Endothelial cell of umbilical vein (primary cell): Measurements from ENCODE around the gene C10orf67. TPM values are rescaled to one million over a fixed set of nuclear protein-coding genes. Genes with fewer than 3 reads are reported as not detected.

ENCODE experiments used
- BruUV-seq: library from RNA; stranded (reverse); fragments of 400-500 nt; replicated peaks from 2 replicates; lab custom pipeline; 2021; lab: Mats Ljungman, UMichigan
- CTCF ChIA-PET: fragments of 300-600, 350-600 bp; sonication (Branson Sonifier 250); formaldehyde crosslinking; loops from one replicate; lab custom pipeline; 2021; ENCODE audit warnings: antibody characterized with exemption, inconsistent platforms; lab: Charles Lee
- POLR2A ChIA-PET: fragments of 300-600, 350-600 bp; sonication (Branson Sonifier 250); formaldehyde crosslinking; loops from one replicate; lab custom pipeline; 2021; ENCODE audit warnings: antibody characterized with exemption, inconsistent platforms; lab: Charles Lee
- DNase-seq: peaks from one replicate; pipeline ENCODE4 v3.0.0-alpha.2; 2011; ENCODE audit warnings: low read depth, low spot score
- FAIRE-seq: peaks from 2 replicates; lab custom pipeline; 2011; peaks lifted over from hg19 to GRCh38; lab: Jason Lieb, UNC
- H2AFZ ChIP-seq: 2 replicates; pipeline ENCODE4 v1.6.0; 2012; ENCODE audit warnings: low read depth, low read length, control low read depth, inconsistent platforms
- H3K27ac ChIP-seq: 2 replicates; pipeline ENCODE4 v1.5.1; 2011; ENCODE audit warnings: low read depth, mild to moderate bottlenecking, control low read depth, low read length, moderate library complexity; ENCODE audit not compliant: insufficient read depth
- H3K27me3 ChIP-seq, 2 experiments: 2 replicates each; pipeline versions ENCODE4 v1.6.0 to v1.6.1; 2011; ENCODE audit warnings: low read length in 2 of 2, mixed read lengths in 1 of 2; ENCODE audit not compliant: control insufficient read depth in 2 of 2, insufficient read depth in 2 of 2
- H3K36me3 ChIP-seq, 2 experiments: 2 replicates in 1 of 2; 3 replicates in 1 of 2; pipeline ENCODE4 v1.5.1; 2011; ENCODE audit warnings: low read length in 2 of 2, mild to moderate bottlenecking in 1 of 2, moderate library complexity in 1 of 2; ENCODE audit not compliant: control insufficient read depth in 2 of 2, insufficient read depth in 2 of 2; ENCODE audit errors: extremely low read depth in 1 of 2
- H3K4me1 ChIP-seq: 3 replicates; pipeline ENCODE4 v1.5.1; 2011; ENCODE audit warnings: mild to moderate bottlenecking, low read length; ENCODE audit not compliant: control insufficient read depth, insufficient read depth; ENCODE audit errors: extremely low read depth
- H3K4me2 ChIP-seq: 2 replicates; pipeline ENCODE4 v1.6.1; 2011; ENCODE audit warnings: low read length, control low read depth, mixed read lengths; ENCODE audit not compliant: insufficient read depth
- H3K4me3 ChIP-seq, 3 experiments: fragments of 200-600 bp in 1 of 3; sonication (generic), shearing (Covaris generic) in 1 of 3; replicated peaks in 1 of 3; 2 replicates each; pipeline ENCODE4 v1.5.1; 2011 to 2016; ENCODE audit warnings: control low read depth in 3 of 3, low read length in 3 of 3, mild to moderate bottlenecking in 2 of 3, inconsistent platforms in 1 of 3, low read depth in 1 of 3, moderate library complexity in 1 of 3; ENCODE audit not compliant: insufficient read depth in 1 of 3
- H3K79me2 ChIP-seq: 2 replicates; pipeline ENCODE4 v1.6.0; 2012; ENCODE audit warnings: low read length, inconsistent platforms; ENCODE audit not compliant: control insufficient read depth, insufficient read depth
- H3K9ac ChIP-seq: replicated peaks from 2 replicates; pipeline ENCODE3; 2011; ENCODE audit warnings: low read length, control low read depth; ENCODE audit not compliant: insufficient read depth; ENCODE audit errors: extremely low read depth
- H3K9me1 ChIP-seq: replicated peaks from 3 replicates; pipeline ENCODE4 v1.6.0; 2011; ENCODE audit warnings: mild to moderate bottlenecking, low read length; ENCODE audit not compliant: control insufficient read depth, insufficient read depth; ENCODE audit errors: extremely low read depth
- H3K9me3 ChIP-seq: replicated peaks from 2 replicates; pipeline ENCODE4 v1.5.1; 2012; ENCODE audit warnings: low read length, inconsistent platforms; ENCODE audit not compliant: control insufficient read depth, insufficient read depth
- H4K20me1 ChIP-seq: replicated peaks from 2 replicates; pipeline ENCODE3; 2011; ENCODE audit warnings: mild to moderate bottlenecking, low read length; ENCODE audit not compliant: control insufficient read depth, insufficient read depth; ENCODE audit errors: extremely low read depth
- CTCF ChIP-seq, 2 donors: IDR thresholded peaks; 1 replicate in 1 of 2; 2 replicates in 1 of 2; pipeline ENCODE4 v1.5.1; 2011; ENCODE audit warnings: low read length in 2 of 2, mild to moderate bottlenecking in 2 of 2, moderate library complexity in 2 of 2, control low read depth in 1 of 2, inconsistent platforms in 1 of 2, low read depth in 1 of 2; ENCODE audit not compliant: insufficient read depth in 1 of 2; ENCODE audit errors: extremely low read depth in 1 of 2
- EZH2 ChIP-seq: IDR thresholded peaks from 2 replicates; pipeline ENCODE4 v1.6.1; 2012; ENCODE audit warnings: borderline replicate concordance, low read depth, mild to moderate bottlenecking, moderate library complexity, low read length, inconsistent platforms; ENCODE audit not compliant: severe bottlenecking
- FOS ChIP-seq: IDR thresholded peaks from 2 replicates; pipeline ENCODE4 v1.6.1; 2011; ENCODE audit warnings: mild to moderate bottlenecking, low read length, moderate library complexity, borderline replicate concordance; ENCODE audit not compliant: insufficient read depth
- GATA2 ChIP-seq: IDR thresholded peaks from 2 replicates; pipeline ENCODE4 v1.7.0; 2011; ENCODE audit warnings: low read depth, mild to moderate bottlenecking, moderate library complexity, mixed read lengths, low read length; ENCODE audit not compliant: insufficient read length, insufficient read depth
- JUN ChIP-seq: IDR thresholded peaks from 2 replicates; pipeline ENCODE4 v1.6.1; 2011; ENCODE audit warnings: borderline replicate concordance, low read depth; ENCODE audit not compliant: insufficient read length, insufficient read depth
- MAX ChIP-seq: IDR thresholded peaks from 2 replicates; pipeline ENCODE4 v1.6.1; 2011; ENCODE audit not compliant: insufficient read depth, insufficient read length
- MYC ChIP-seq: IDR thresholded peaks from one replicate; pipeline ENCODE4 v1.6.1; 2011; ENCODE audit warnings: mild to moderate bottlenecking, low read depth, low read length
- POLR2A ChIP-seq: IDR thresholded peaks from 2 replicates; pipeline ENCODE4 v1.6.1; 2012; ENCODE audit warnings: low read depth, mild to moderate bottlenecking, control low read depth, low read length
- POLR2AphosphoS5 ChIP-seq: IDR thresholded peaks from 2 replicates; pipeline ENCODE4 v1.6.1; 2012; ENCODE audit warnings: low read depth, mild to moderate bottlenecking, control low read depth, low read length, moderate library complexity; ENCODE audit not compliant: insufficient read depth
- dilution Hi-C: fragments of 300-500 bp; cut with MboI; formaldehyde crosslinking; loops from one replicate; pipeline ENCODE4 v1.15.0; 2019; ENCODE audit warnings: low sequenced_read_pairs; ENCODE audit not compliant: extremely low pct_ligation_motif_present
- intact Hi-C: fragments of 100-400 bp; cut with micrococcal nuclease; formaldehyde crosslinking; loops from one replicate; pipeline ENCODE4 v1.10.0; 2022
- polyA plus RNA-seq, 4 experiments: library from polyadenylated mRNA; depleted of rRNA in 3 of 4; stranded (reverse) in 3 of 4; unstranded in 1 of 4; fragments of >200 nt; gene quantifications; 2 replicates each; pipeline versions ENCODE4 v1.2.1 to v1.2.3, GENCODE V29; 2011 to 2012; ENCODE audit warnings: missing spikeins in 1 of 4
- total RNA-seq: library from RNA; stranded (reverse); gene quantifications from 2 replicates; pipeline ENCODE4 v1.2.3, GENCODE V29; 2021

The C10orf67 gene
- total and polyA plus RNA-seq, 2 donors (not counting 3 experiments of a cell fraction or from before 2014, with no cell fraction given): not detected

- no peak overlapping the region for H3K27ac ChIP-seq
- H2AFZ ChIP-seq: no peak overlapping the region
- CTCF ChIA-PET: interaction anchor here (0.9 kb wide), 1 partner anchor 9 kb away, joined by 3 read pairs; the partner anchor contains the start of gene PTF1A
- H3K9me1 ChIP-seq: no peaks in the 10 kb centered on the region
- no peaks in the 10 kb centered on the region for H3K36me3 ChIP-seq
- DNase-seq: no peak
- no peak overlapping the region for H3K9ac ChIP-seq
- no peaks in the 10 kb centered on the region for H3K9me3 ChIP-seq
- H4K20me1 ChIP-seq: no peaks in the 10 kb centered on the region
- intact Hi-C loops: no loop called here
- no peak overlapping the region for H3K4me2 ChIP-seq
- H3K27me3 ChIP-seq: peaks cover 57 to 73% of the 10 kb centered on the region in 2 experiments
- no TSS peak for BruUV-seq
- no peaks in the 10 kb centered on the region for H3K79me2 ChIP-seq
- no peaks in the 10 kb centered on the region for H3K4me1 ChIP-seq
- FAIRE-seq: no peak
- dilution Hi-C loops: no loop called here
- POLR2A ChIA-PET: no interaction called here
- no peak overlapping the region for H3K4me3 ChIP-seq
- TF ChIP-seq POLR2A: no peak
- TF ChIP-seq EZH2: no peak
- no peak for TF ChIP-seq MYC
- TF ChIP-seq GATA2: no peak
- TF ChIP-seq CTCF (IDR thresholded peaks at IDR 0.05; ENCODE audit: extremely low read depth in 1 of 2, insufficient read depth in 1 of 2, low read depth in 1 of 2, low read length in 2 of 2): no peak
- no peak for TF ChIP-seq MAX
- TF ChIP-seq FOS: no peak
- no peak for TF ChIP-seq JUN
- TF ChIP-seq POLR2AphosphoS5: no peak
Measured at GRCh38 chr10:23200997-23201652, 143.5 kb downstream of the C10orf67 start.
